Measurements from ENCODE around the gene TERT.
"Not testable (repeated sequence)": the region's sequence is repeated elsewhere in the genome, so short reads cannot be mapped to it uniquely, and the experiment has no call there.

TERT gene

GRCh38 chr5:1268056-1268455, 26.8 kb downstream of the TERT start:
- Histone ChIP-seq H3K9ac (no peak overlapping the region), H3K4me3 (no peak overlapping the region), H4K20me1 (peaks cover 0 to 81% (median 12%) of the 10 kb centered on the region in 11 experiments; a peak in 11 of 22 replicates), H3K9me3 (replicated peaks in 1 of 11) (no peaks in the 10 kb centered on the region), H3K36me3 (peaks cover 0 to 94% (median 87%) of the 10 kb centered on the region in 11 experiments; a peak in 16 of 22 replicates), H3K27ac (no peak overlapping the region), H3K27me3 (no peaks in the 10 kb centered on the region), H3K4me2 (no peak overlapping the region), H3K4me1 (0 out of 20 replicates have a peak, but pooled peaks cover 0 to 8% (median 0%) of the 10 kb centered on the region in 10 experiments)
- no peak for TF ChIP-seq Cebpa-rat (IDR thresholded peaks at IDR 0.05)

GRCh38 chr5:1267464-1267863, 27.4 kb downstream of the TERT start:
- not testable (repeated sequence) for H3K27ac ChIP-seq; H3K27me3 ChIP-seq; H3K9me3 ChIP-seq (replicated peaks in 1 of 11); H3K4me1 ChIP-seq; H3K4me2 ChIP-seq; H3K4me3 ChIP-seq; H3K9ac ChIP-seq
- peaks cover 0 to 87% (median 12%) of the 10 kb centered on the region in 11 experiments; a peak in 11 of 22 replicates for H4K20me1 ChIP-seq
- peaks cover 0 to 100% (median 93%) of the 10 kb centered on the region in 11 experiments; a peak in 16 of 22 replicates for H3K36me3 ChIP-seq

- H3K9me3 ChIP-seq (replicated peaks in 1 of 11) = no peaks in the 10 kb centered on the region
- H3K27me3 ChIP-seq = no peaks in the 10 kb centered on the region
- TF ChIP-seq Cebpa-rat (IDR thresholded peaks at IDR 0.05) = no peak
- no peak overlapping the region for H3K9ac ChIP-seq
- no peak overlapping the region for H3K27ac ChIP-seq
- 0 out of 20 replicates have a peak, but pooled peaks cover 0 to 8% (median 0%) of the 10 kb centered on the region in 10 experiments for H3K4me1 ChIP-seq
- no peak overlapping the region for H3K4me2 ChIP-seq
- no peak overlapping the region for H3K4me3 ChIP-seq
- peaks cover 0 to 85% (median 8%) of the 10 kb centered on the region in 11 experiments; a peak in 11 of 22 replicates for H4K20me1 ChIP-seq
- H3K36me3 ChIP-seq = peaks cover 0 to 100% (median 93%) of the 10 kb centered on the region in 11 experiments; a peak in 16 of 22 replicates
Measured at GRCh38 chr5:1266791-1267190, 28.1 kb downstream of the TERT start.

GRCh38 chr5:1265461-1266455, 29.1 kb downstream of the TERT start:
- no peaks in the 10 kb centered on the region for H3K27me3 ChIP-seq
- no peaks in the 10 kb centered on the region for H3K9me3 ChIP-seq (replicated peaks in 1 of 11)
- H3K4me1 ChIP-seq = 0 out of 20 replicates have a peak, but pooled peaks cover 0 to 8% (median 0%) of the 10 kb centered on the region in 10 experiments
- no peak overlapping the region for H3K4me2 ChIP-seq
- TF ChIP-seq Cebpa-rat (IDR thresholded peaks at IDR 0.05) = no peak
- no peak overlapping the region for H3K4me3 ChIP-seq
- H3K9ac ChIP-seq = peak overlapping the region in 1 of 11 experiments; percentile 24; a peak in 1 of 22 replicates
- peaks cover 0 to 84% (median 6%) of the 10 kb centered on the region in 11 experiments; a peak in 12 of 22 replicates for H4K20me1 ChIP-seq
- H3K27ac ChIP-seq = peak overlapping the region in 3 of 11 experiments; percentile 13 to 34 (median 18); a peak in 1 of 22 replicates
- peaks cover 0 to 100% (median 92%) of the 10 kb centered on the region in 11 experiments; a peak in 16 of 22 replicates for H3K36me3 ChIP-seq

GRCh38 chr5:1265026-1265425, 29.8 kb downstream of the TERT start:
- TF ChIP-seq Cebpa-rat (IDR thresholded peaks at IDR 0.05) = no peak
- Histone ChIP-seq H3K9me3 (replicated peaks in 1 of 11) (no peaks in the 10 kb centered on the region), H3K9ac (peak overlapping the region in 1 of 11 experiments; percentile 24; a peak in 1 of 22 replicates), H3K4me2 (no peak overlapping the region), H3K4me1 (0 out of 20 replicates have a peak, but pooled peaks cover 0 to 8% (median 0%) of the 10 kb centered on the region in 10 experiments), H3K27me3 (no peaks in the 10 kb centered on the region), H3K27ac (peak overlapping the region in 3 of 11 experiments; percentile 13 to 34 (median 18); a peak in 1 of 22 replicates), H4K20me1 (peaks cover 0 to 76% (median 8%) of the 10 kb centered on the region in 11 experiments; a peak in 11 of 22 replicates), H3K4me3 (no peak overlapping the region), H3K36me3 (peaks cover 0 to 100% (median 92%) of the 10 kb centered on the region in 11 experiments; a peak in 16 of 22 replicates)

GRCh38 chr5:1264211-1264610, 30.7 kb downstream of the TERT start:
- Histone ChIP-seq H3K27me3 (no peaks in the 10 kb centered on the region), H3K9me3 (replicated peaks in 1 of 11) (no peaks in the 10 kb centered on the region), H4K20me1 (peaks cover 0 to 76% (median 8%) of the 10 kb centered on the region in 11 experiments; a peak in 11 of 22 replicates)

GRCh38 chr5:1262381-1262780, 32.5 kb downstream of the TERT start:
- H3K27me3 ChIP-seq = no peaks in the 10 kb centered on the region
- peaks cover 0 to 98% (median 78%) of the 10 kb centered on the region in 11 experiments; a peak in 16 of 22 replicates for H3K36me3 ChIP-seq
- no peak overlapping the region for H3K4me2 ChIP-seq
- H4K20me1 ChIP-seq = peaks cover 0 to 80% (median 13%) of the 10 kb centered on the region in 11 experiments; a peak in 12 of 22 replicates
- no peak overlapping the region for H3K9ac ChIP-seq
- H3K4me1 ChIP-seq = peaks cover 0 to 13% (median 2%) of the 10 kb centered on the region in 10 experiments; a peak in 5 of 20 replicates
- no peak overlapping the region for H3K4me3 ChIP-seq
- no peak overlapping the region for H3K27ac ChIP-seq
- no peaks in the 10 kb centered on the region for H3K9me3 ChIP-seq (replicated peaks in 1 of 11)
- no peak for TF ChIP-seq Cebpa-rat (IDR thresholded peaks at IDR 0.05)

More at GRCh38 chr5:1264211-1264610, 30.7 kb downstream of the TERT start:
- H3K4me3 ChIP-seq = no peak overlapping the region
- H3K4me2 ChIP-seq = no peak overlapping the region
- H3K27ac ChIP-seq = no peak overlapping the region
- peaks cover 0 to 100% (median 84%) of the 10 kb centered on the region in 11 experiments; a peak in 16 of 22 replicates for H3K36me3 ChIP-seq
- no peak overlapping the region for H3K9ac ChIP-seq
- no peak for TF ChIP-seq Cebpa-rat (IDR thresholded peaks at IDR 0.05)
- 0 out of 20 replicates have a peak, but pooled peaks cover 0 to 8% (median 0%) of the 10 kb centered on the region in 10 experiments for H3K4me1 ChIP-seq

- Histone ChIP-seq H3K4me1 (peaks cover 0 to 21% (median 3%) of the 10 kb centered on the region in 10 experiments; a peak in 8 of 20 replicates), H4K20me1 (peaks cover 0 to 83% (median 13%) of the 10 kb centered on the region in 11 experiments; a peak in 12 of 22 replicates), H3K27me3 (no peaks in the 10 kb centered on the region), H3K9ac (no peak overlapping the region), H3K27ac (no peak overlapping the region), H3K4me3 (no peak overlapping the region), H3K4me2 (no peak overlapping the region), H3K36me3 (peaks cover 0 to 94% (median 71%) of the 10 kb centered on the region in 11 experiments; a peak in 16 of 22 replicates), H3K9me3 (replicated peaks in 1 of 11) (no peaks in the 10 kb centered on the region)
- TF ChIP-seq Cebpa-rat (IDR thresholded peaks at IDR 0.05) = no peak
Measured at GRCh38 chr5:1261643-1262042, 33.2 kb downstream of the TERT start.
